Measurements from ENCODE around the gene NRIP3. TPM values are rescaled to one million over a fixed set of nuclear protein-coding genes. Genes with fewer than 3 reads are reported as not detected.
"Not testable (repeated sequence)": the region's sequence is repeated elsewhere in the genome, so short reads cannot be mapped to it uniquely, and the experiment has no call there.

NRIP3 gene
- total and polyA plus RNA-seq, 5 donors: 1.00 to 3.8 (median 2.2) TPM

DNA sequence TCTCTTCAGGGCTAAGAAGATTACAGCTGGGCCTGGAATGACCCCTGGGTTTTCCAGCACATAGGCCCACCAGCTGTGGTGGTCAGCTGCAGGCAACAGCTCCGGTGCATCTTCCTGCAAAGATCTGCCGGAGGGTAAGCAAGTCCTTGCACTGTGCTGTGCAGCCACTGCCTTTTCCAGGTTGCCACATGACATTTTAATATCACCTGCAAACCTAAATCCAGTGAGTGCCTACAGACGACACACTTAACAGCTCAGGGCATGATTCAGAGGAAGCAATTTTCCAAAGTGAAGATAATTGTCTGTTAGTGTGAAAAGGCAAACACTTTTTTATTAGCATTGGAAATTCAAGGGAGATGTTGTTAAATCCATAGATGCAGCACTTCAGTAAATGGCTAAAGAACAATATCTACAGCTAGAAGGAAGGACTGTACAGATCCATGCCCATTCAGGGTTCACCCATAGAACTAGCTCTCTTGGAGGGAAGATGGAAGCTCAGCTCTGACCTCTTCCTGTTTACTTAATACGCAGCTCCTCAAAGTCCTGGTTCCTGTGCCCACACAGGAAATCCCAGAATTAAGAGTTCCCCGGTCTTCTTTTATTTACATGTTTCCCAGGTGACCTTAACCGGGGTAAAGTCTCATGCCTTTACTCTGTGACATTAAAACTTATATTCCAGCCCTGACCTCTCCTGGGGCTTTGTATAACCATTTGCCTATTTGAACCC lies 13.3 kb upstream of the NRIP3 start:
- 72% methylated on average over 6 of the region's 6 CpGs for WGBS
- no peaks in the 10 kb centered on the region for H3K9me3 ChIP-seq (ENCODE audit: control insufficient read depth, low read length)
- peaks cover 15% of the 10 kb centered on the region for H3K4me1 ChIP-seq (ENCODE audit: control insufficient read depth, insufficient read depth, low read length)
- H3K4me3 ChIP-seq (ENCODE audit: low read length): no peak overlapping the region
- H3K27me3 ChIP-seq (ENCODE audit: control insufficient read depth, insufficient read depth): no peaks in the 10 kb centered on the region
- no peak overlapping the region for H3K27ac ChIP-seq (ENCODE audit: low read length)
- DNase-seq (no peak), ATAC-seq (no peak)
- intact Hi-C loops (cut with DNase I): loop anchor here in 3 of 4 donors (5.0 to 10.0 kb wide), 3 partner anchors 115 to 488 kb away; no protein-coding TSS in a partner anchor

DNA sequence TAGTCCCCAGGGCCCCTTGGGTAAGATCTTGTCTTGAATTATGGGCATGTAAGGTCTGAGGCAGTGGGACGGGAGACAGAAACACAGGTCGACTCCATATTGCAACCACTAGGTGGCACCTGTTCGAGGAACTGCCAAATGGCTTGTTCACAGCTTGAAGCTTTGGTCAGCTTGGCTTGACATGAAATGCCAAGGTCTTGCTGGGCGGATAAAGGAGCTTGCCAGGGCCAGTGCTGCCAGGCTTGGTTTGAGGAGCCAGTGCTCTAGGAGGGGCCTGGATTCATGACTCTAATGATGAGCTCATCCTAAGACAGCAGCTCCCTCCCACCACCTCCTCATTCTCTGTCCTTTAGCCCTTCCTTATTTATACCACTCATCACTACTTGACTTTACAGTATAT lies 11.9 kb upstream of the NRIP3 start:
- intact Hi-C loops (cut with DNase I): loop anchor here in 3 of 4 donors (5.0 to 10.0 kb wide), 3 partner anchors 117 to 489 kb away; no protein-coding TSS in a partner anchor
- H3K27ac ChIP-seq (ENCODE audit: low read length): no peak overlapping the region
- no peaks in the 10 kb centered on the region for H3K27me3 ChIP-seq (ENCODE audit: control insufficient read depth, insufficient read depth)
- no peak overlapping the region for H3K4me3 ChIP-seq (ENCODE audit: low read length)
- no peaks in the 10 kb centered on the region for H3K9me3 ChIP-seq (ENCODE audit: control insufficient read depth, low read length)
- DNase-seq (peak; percentile 51 to 74 (median 64)), ATAC-seq (peak; percentile 70 to 80)
- WGBS: 13% methylated on average over 4 of the region's 4 CpGs
- H3K4me1 ChIP-seq (ENCODE audit: control insufficient read depth, insufficient read depth, low read length): peaks cover 13% of the 10 kb centered on the region

DNA sequence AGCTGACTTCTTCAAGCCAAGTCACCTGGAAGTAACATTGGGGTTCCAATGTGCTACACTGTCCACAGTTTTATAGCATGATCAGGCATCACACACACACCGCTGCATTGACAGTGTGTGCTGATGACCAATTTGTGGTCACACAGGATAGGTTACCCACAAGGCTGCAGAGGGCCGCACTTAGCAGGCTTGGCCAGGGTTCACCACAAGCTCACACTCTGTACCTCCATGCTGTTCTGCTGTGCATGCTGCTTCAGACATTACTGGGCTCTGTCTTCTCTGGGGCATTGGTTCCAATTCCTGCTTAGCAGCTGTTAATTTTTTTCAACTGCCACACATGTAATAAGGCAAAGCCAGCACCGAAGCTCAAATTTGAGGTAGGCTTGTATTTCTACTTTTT lies 11.0 kb upstream of the NRIP3 start:
- intact Hi-C loops (cut with DNase I): loop anchor here in 3 of 4 donors (5.0 to 10.0 kb wide), 3 partner anchors 117 to 490 kb away; no protein-coding TSS in a partner anchor

DNA sequence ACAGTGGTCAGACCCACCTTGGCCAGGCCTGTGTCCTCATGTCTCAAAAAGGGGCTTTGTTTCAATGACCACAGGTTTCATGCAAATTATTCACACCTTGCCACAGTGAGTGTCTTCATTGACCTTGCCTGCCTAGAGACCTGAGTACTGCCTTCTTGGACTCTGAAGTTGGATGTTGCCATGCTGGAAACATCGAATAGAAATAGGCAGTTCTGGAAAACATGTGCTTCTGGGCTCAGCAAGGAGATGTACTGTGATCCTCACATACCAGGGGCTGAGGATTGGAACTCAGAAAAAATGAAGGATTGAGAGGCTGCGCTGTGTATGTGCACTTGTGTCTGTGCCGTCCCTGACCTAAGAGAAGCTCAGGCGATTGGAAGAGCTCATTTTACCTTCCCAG lies 9.6 kb upstream of the NRIP3 start:
- no peak for ATAC-seq
- H3K9me3 ChIP-seq (ENCODE audit: control insufficient read depth, low read length): no peaks in the 10 kb centered on the region
- peaks cover 10% of the 10 kb centered on the region for H3K4me1 ChIP-seq (ENCODE audit: control insufficient read depth, insufficient read depth, low read length)
- no peak overlapping the region for H3K27ac ChIP-seq (ENCODE audit: low read length)
- WGBS: 94% methylated on average over 4 of the region's 4 CpGs
- H3K27me3 ChIP-seq (ENCODE audit: control insufficient read depth, insufficient read depth): no peaks in the 10 kb centered on the region
- intact Hi-C loops (cut with DNase I): loop anchor here in 1 of 4 donors (10.0 kb wide), 1 partner anchor 491 kb away; no protein-coding TSS in a partner anchor
- H3K4me3 ChIP-seq (ENCODE audit: low read length): no peak overlapping the region
- no peak for DNase-seq

More for the DNA sequence above, 11.0 kb upstream of the NRIP3 start:
- peaks cover 10% of the 10 kb centered on the region for H3K4me1 ChIP-seq (ENCODE audit: control insufficient read depth, insufficient read depth, low read length)
- H3K4me3 ChIP-seq (ENCODE audit: low read length): no peak overlapping the region
- H3K27me3 ChIP-seq (ENCODE audit: control insufficient read depth, insufficient read depth): no peaks in the 10 kb centered on the region
- no peak overlapping the region for H3K27ac ChIP-seq (ENCODE audit: low read length)
- ATAC-seq (no peak), DNase-seq (no peak)
- WGBS: 97% methylated on average over 3 of the region's 3 CpGs
- no peaks in the 10 kb centered on the region for H3K9me3 ChIP-seq (ENCODE audit: control insufficient read depth, low read length)

DNA sequence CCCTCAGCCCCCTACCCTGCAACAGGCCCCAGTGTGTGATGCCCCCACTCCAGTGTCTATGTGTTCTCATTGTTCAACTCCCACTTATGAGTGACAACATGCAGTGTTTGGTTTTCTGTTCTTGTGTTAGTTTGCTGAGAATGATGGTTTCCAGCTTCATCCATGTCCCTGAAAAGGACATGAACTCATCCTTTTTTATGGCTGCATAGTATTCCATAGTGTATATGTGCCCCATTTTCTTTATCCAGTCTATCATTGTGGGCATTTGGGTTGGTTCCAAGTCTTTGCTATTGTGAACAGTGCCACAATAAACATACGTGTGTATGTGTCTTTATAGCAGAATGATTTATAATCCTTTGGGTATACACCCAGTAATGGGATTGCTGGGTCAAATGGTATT lies 5.7 kb upstream of the NRIP3 start:
- H3K4me3 ChIP-seq (ENCODE audit: low read length); H3K27me3 ChIP-seq (ENCODE audit: control insufficient read depth, insufficient read depth); ATAC-seq; intact Hi-C loops (cut with DNase I); H3K4me1 ChIP-seq (ENCODE audit: control insufficient read depth, insufficient read depth, low read length); H3K27ac ChIP-seq (ENCODE audit: low read length); H3K9me3 ChIP-seq (ENCODE audit: control insufficient read depth, low read length); DNase-seq: not testable (repeated sequence)
- WGBS: 81% methylated on average over 1 of the region's 1 CpG

DNA sequence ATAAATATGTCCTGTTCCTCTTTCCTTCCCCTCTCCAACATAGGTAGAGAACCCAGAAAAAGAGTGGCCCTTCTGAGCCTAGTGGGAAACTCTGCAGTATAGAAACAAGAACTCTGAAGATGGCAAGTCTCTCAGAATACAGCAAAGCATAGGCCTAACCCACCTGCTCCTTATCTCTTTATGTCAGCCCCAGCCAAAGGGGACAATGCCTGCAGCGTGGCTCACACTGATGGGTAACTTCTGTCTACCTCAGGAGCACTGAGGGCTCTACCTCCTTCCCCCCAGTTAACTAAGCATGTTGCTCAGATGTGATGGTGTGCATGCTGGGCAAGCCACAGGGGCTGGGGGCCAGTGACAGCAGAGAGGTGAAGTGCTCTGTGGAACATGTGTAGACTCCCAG lies 4.9 kb upstream of the NRIP3 start:
- no peak for ATAC-seq
- intact Hi-C loops (cut with DNase I): no loop called here
- Histone ChIP-seq H3K4me1 (ENCODE audit: control insufficient read depth, insufficient read depth, low read length) (no peaks in the 10 kb centered on the region), H3K9me3 (ENCODE audit: control insufficient read depth, low read length) (no peaks in the 10 kb centered on the region), H3K27me3 (ENCODE audit: control insufficient read depth, insufficient read depth) (no peaks in the 10 kb centered on the region), H3K27ac (ENCODE audit: low read length) (no peak overlapping the region), H3K4me3 (ENCODE audit: low read length) (no peak overlapping the region)
- DNase-seq: no peak
- 79% methylated on average over 1 of the region's 1 CpG for WGBS

DNA sequence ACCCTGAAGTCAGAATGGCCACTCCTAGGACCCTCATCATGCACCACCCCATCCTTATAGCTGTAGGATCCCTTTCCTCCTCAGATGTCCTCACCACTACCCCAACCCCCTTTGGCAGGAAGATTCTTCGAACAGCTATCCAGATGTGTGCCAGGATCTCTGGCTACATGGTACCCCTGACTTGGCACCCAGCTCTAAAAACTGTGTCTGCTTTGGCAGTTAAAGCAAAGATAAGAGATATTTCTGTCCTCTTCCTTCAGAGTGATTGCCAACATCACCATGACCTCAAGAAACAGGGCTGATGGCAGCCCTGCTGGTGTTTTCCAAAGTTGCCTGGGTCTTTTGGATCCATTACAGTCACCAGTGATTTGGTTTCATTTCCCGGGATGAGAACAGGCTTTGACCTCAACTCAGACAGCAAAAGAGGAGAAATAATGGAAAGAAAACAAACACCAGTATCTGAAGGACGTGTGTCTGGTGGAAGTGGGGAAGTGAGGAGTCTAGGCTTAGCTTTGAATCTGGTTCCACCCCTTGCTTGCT lies 4.3 kb upstream of the NRIP3 start:
- 44% methylated on average over 3 of the region's 3 CpGs for WGBS

GRCh38 chr11:9005087-9005486 lies 1.3 kb upstream of the NRIP3 start:
- DNase-seq (no peak), ATAC-seq (no peak)
- Histone ChIP-seq H3K27me3 (ENCODE audit: control insufficient read depth, insufficient read depth) (no peaks in the 10 kb centered on the region), H3K27ac (ENCODE audit: low read length) (no peak overlapping the region), H3K4me3 (ENCODE audit: low read length) (no peak overlapping the region), H3K9me3 (ENCODE audit: control insufficient read depth, low read length) (no peaks in the 10 kb centered on the region), H3K4me1 (ENCODE audit: control insufficient read depth, insufficient read depth, low read length) (peaks cover 4% of the 10 kb centered on the region)
- intact Hi-C loops (cut with DNase I): no loop called here
- WGBS: 63% methylated on average over 4 of the region's 4 CpGs

More for the DNA sequence above, 4.3 kb upstream of the NRIP3 start:
- ATAC-seq (no peak), DNase-seq (no peak)
- no peak overlapping the region for H3K4me3 ChIP-seq (ENCODE audit: low read length)
- no peaks in the 10 kb centered on the region for H3K9me3 ChIP-seq (ENCODE audit: control insufficient read depth, low read length)
- peaks cover 3% of the 10 kb centered on the region for H3K4me1 ChIP-seq (ENCODE audit: control insufficient read depth, insufficient read depth, low read length)
- intact Hi-C loops (cut with DNase I): no loop called here
- H3K27ac ChIP-seq (ENCODE audit: low read length): no peak overlapping the region
- H3K27me3 ChIP-seq (ENCODE audit: control insufficient read depth, insufficient read depth): no peaks in the 10 kb centered on the region

DNA sequence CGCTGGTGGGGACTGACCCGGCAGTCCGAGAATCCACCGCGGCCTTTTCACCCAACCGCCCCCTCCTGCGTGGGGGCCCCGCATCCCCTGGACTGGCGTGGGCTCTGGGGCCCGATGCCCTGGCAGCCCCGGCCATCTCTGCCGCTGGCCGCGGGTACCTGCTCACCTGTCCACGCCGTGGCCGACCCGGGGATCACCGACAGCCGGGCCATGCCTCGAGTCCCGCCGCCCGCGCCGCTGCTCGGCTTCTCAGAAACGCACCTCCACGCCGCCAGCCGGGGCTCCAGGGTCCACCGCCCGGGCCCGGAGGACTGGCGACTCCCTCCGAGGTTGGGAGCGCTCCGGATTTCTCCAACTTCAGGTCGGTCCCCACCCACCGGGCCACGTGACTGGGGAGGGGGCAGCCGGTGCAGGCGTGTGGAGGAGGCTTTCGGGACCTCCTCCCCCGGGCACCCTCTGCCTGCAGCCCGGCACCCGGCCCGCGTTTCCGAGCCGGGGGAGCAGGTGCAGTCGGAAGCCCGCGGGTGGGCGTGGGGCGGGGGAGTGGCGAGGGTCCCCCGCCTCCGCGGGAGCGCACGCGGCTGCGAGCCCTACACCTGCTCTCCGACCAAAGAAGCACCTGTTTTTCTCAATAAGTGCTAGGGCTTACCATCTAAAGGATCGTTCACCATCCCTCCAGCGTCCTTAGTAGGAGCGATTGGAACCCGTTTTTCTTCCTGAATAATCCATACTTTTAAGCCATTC lies 554 bp upstream of the NRIP3 start:
- Histone ChIP-seq H3K9me3 (ENCODE audit: control insufficient read depth, low read length) (no peaks in the 10 kb centered on the region), H3K4me3 (ENCODE audit: low read length) (peak overlapping the region; percentile 21), H3K4me1 (ENCODE audit: control insufficient read depth, insufficient read depth, low read length) (peaks cover 4% of the 10 kb centered on the region), H3K27me3 (ENCODE audit: control insufficient read depth, insufficient read depth) (no peaks in the 10 kb centered on the region), H3K27ac (ENCODE audit: low read length) (no peak overlapping the region)
- intact Hi-C loops (cut with DNase I): no loop called here
- WGBS: 8% methylated on average over 69 of the region's 69 CpGs
- peak in 2 of 3 donors; percentile 61 to 70 for DNase-seq
- ATAC-seq: peak; percentile 18 to 24

- ATAC-seq (no peak), DNase-seq (no peak)
- intact Hi-C loops (cut with DNase I): no loop called here
- WGBS: 11% methylated on average over 8 of the region's 8 CpGs
- Histone ChIP-seq H3K9me3 (ENCODE audit: control insufficient read depth, low read length) (no peaks in the 10 kb centered on the region), H3K4me1 (ENCODE audit: control insufficient read depth, insufficient read depth, low read length) (peaks cover 4% of the 10 kb centered on the region), H3K27me3 (ENCODE audit: control insufficient read depth, insufficient read depth) (no peaks in the 10 kb centered on the region), H3K4me3 (ENCODE audit: low read length) (peak overlapping the region; percentile 21), H3K27ac (ENCODE audit: low read length) (no peak overlapping the region)
Measured at GRCh38 chr11:9002920-9003572, 755 bp downstream of the NRIP3 start.

Data from right cardiac atrium (tissue), 5 donors.